Epithelial cell of proximal tubule (primary cell): ENCODE results near the gene MFSD12. TPM values are rescaled to one million over a fixed set of nuclear protein-coding genes. Genes with fewer than 3 reads are reported as not detected.
"Not testable (repeated sequence)": the region's sequence is repeated elsewhere in the genome, so short reads cannot be mapped to it uniquely, and the experiment has no call there.

Experiments
- DNase-seq: peaks from one replicate; pipeline ENCODE4 v3.0.0-alpha.2; 2011; ENCODE audit warnings: low read depth
- H3K4me3 ChIP-seq: 2 replicates; pipeline ENCODE4 v1.5.1; 2011; ENCODE audit warnings: low read depth, mild to moderate bottlenecking, low read length
- CTCF ChIP-seq: conservative IDR thresholded peaks from 2 replicates; pipeline ENCODE4 v1.5.1; 2012; ENCODE audit warnings: low read depth, mild to moderate bottlenecking, low read length
- total RNA-seq: library from RNA; depleted of rRNA; stranded (reverse); fragments of >200 nt; gene quantifications from 2 replicates; pipeline ENCODE4 v1.2.3, GENCODE V29; 2015

Gene MFSD12
- total RNA-seq, 1 donor from 2014 or later, result 260 TPM

GRCh38 chr19:3585301-3586126, 28.1 kb upstream of the MFSD12 start, which contains the start of gene GIPC3:
TSS of gene GIPC3 (plus strand) at chr19:3585478. CDS start at chr19:3585598, 120 bp downstream.
- no peak for TF ChIP-seq CTCF
- no peak within 1 kb of the TSS for H3K4me3 ChIP-seq
- DNase-seq, result no peak

GRCh38 chr19:3584036-3584802, 26.8 kb upstream of the MFSD12 start:
- not testable (repeated sequence) for DNase-seq, H3K4me3 ChIP-seq

GRCh38 chr19:3581792-3582191, 24.4 kb upstream of the MFSD12 start:
- DNase-seq, H3K4me3 ChIP-seq: not testable (repeated sequence)

GRCh38 chr19:3580156-3580934, 23.0 kb upstream of the MFSD12 start:
- H3K4me3 ChIP-seq, result no peak overlapping the region
- peak; percentile 18 for DNase-seq
- no peak for TF ChIP-seq CTCF

- H3K4me3 ChIP-seq, result no peak overlapping the region
- TF ChIP-seq CTCF, result no peak
- DNase-seq, result no peak
Measured at GRCh38 chr19:3578390-3578789, 21.0 kb upstream of the MFSD12 start.

GRCh38 chr19:3577723-3578344, 20.4 kb upstream of the MFSD12 start:
- no peak for TF ChIP-seq CTCF
- no peak for DNase-seq
- H3K4me3 ChIP-seq, result no peak overlapping the region

GRCh38 chr19:3576696-3577443, 19.5 kb upstream of the MFSD12 start:
- no peak overlapping the region for H3K4me3 ChIP-seq
- no peak for DNase-seq
- TF ChIP-seq CTCF, result no peak
